HG03060 (cell line): ENCODE measurements around the gene TMCC1.
"Not testable (repeated sequence)": the region's sequence is repeated elsewhere in the genome, so short reads cannot be mapped to it uniquely, and the experiment has no call there.

Experiments
- ATAC-seq: cut with Tn5 transposase; IDR thresholded peaks from one replicate; pipeline ENCODE4 v1.9.1; 2021; ENCODE audit warnings: low read depth, moderate number of reproducible peaks; ENCODE audit not compliant: unreplicated experiment

The TMCC1 gene

GRCh38 chr3:129778871-129779270, 114.6 kb downstream of the TMCC1 start:
- no peak for ATAC-seq

GRCh38 chr3:129777806-129778205, 115.7 kb downstream of the TMCC1 start:
- ATAC-seq, result no peak

GRCh38 chr3:129775870-129776269, 117.6 kb downstream of the TMCC1 start:
- ATAC-seq, result no peak

GRCh38 chr3:129773691-129774663, 119.5 kb downstream of the TMCC1 start:
- no peak for ATAC-seq

- no peak for ATAC-seq
These were observed 122.9 kb downstream of the TMCC1 start for GRCh38 chr3:129770604-129771003.

- ATAC-seq, result no peak
These were observed 123.9 kb downstream of the TMCC1 start for GRCh38 chr3:129769616-129770015.

- no peak for ATAC-seq
These were observed 124.8 kb downstream of the TMCC1 start for GRCh38 chr3:129768728-129769127.

GRCh38 chr3:129766135-129766534, 127.4 kb downstream of the TMCC1 start:
- ATAC-seq, result no peak

- ATAC-seq, result no peak
These were observed 129.4 kb downstream of the TMCC1 start for GRCh38 chr3:129764090-129764489.

GRCh38 chr3:129758785-129759320, 134.7 kb downstream of the TMCC1 start:
- no peak for ATAC-seq

GRCh38 chr3:129758306-129758705, 135.2 kb downstream of the TMCC1 start:
- ATAC-seq, result no peak

GRCh38 chr3:129756871-129757270, 136.6 kb downstream of the TMCC1 start:
- no peak for ATAC-seq

- ATAC-seq, result not testable (repeated sequence)
These were observed 142.4 kb downstream of the TMCC1 start for GRCh38 chr3:129751105-129751504.

- ATAC-seq, result no peak
These were observed 143.8 kb downstream of the TMCC1 start for GRCh38 chr3:129749692-129750091.

GRCh38 chr3:129747992-129748391, 145.5 kb downstream of the TMCC1 start:
- no peak for ATAC-seq

GRCh38 chr3:129747136-129747535, 146.4 kb downstream of the TMCC1 start:
- no peak for ATAC-seq

- ATAC-seq, result no peak
These were observed 146.9 kb downstream of the TMCC1 start for GRCh38 chr3:129746629-129747028.

- ATAC-seq, result no peak
These were observed 148.3 kb downstream of the TMCC1 start for GRCh38 chr3:129745253-129745652.

- ATAC-seq, result no peak
These were observed 151.7 kb downstream of the TMCC1 start for GRCh38 chr3:129741794-129742193.

GRCh38 chr3:129740090-129740489, 153.4 kb downstream of the TMCC1 start:
- no peak for ATAC-seq

- ATAC-seq, result no peak
These were observed 153.9 kb downstream of the TMCC1 start for GRCh38 chr3:129739634-129740033.

- no peak for ATAC-seq
These were observed 155.3 kb downstream of the TMCC1 start for GRCh38 chr3:129738172-129738571.
